MM.1S (cell line): ENCODE measurements around the gene NAPG.

ENCODE experiments used
- EZH2 ChIP-seq: fragments of 300-600 bp; sonication (generic); optimal IDR thresholded peaks from 2 replicates; pipeline ENCODE3; 2017; ENCODE audit warnings: low read depth, mild to moderate bottlenecking, antibody characterized with exemption, low read length, mixed read lengths
- EZH2phosphoT487 ChIP-seq: fragments of 300-600 bp; sonication (generic); IDR thresholded peaks from 2 replicates; pipeline ENCODE4 v1.6.1; 2018; ENCODE audit warnings: antibody characterized with exemption, low read length
- TF ChIP-seq, protein P1 (sequence below): fragments of 300-600 bp; sonication (generic); IDR thresholded peaks from 2 replicates; pipeline ENCODE4 v1.5.1; 2016; ENCODE audit warnings: antibody characterized with exemption, low read length, mixed read lengths

GRCh38 chr18:10482985-10483949 lies 42.6 kb upstream of the NAPG start:
- TF ChIP-seq, protein P1, sequence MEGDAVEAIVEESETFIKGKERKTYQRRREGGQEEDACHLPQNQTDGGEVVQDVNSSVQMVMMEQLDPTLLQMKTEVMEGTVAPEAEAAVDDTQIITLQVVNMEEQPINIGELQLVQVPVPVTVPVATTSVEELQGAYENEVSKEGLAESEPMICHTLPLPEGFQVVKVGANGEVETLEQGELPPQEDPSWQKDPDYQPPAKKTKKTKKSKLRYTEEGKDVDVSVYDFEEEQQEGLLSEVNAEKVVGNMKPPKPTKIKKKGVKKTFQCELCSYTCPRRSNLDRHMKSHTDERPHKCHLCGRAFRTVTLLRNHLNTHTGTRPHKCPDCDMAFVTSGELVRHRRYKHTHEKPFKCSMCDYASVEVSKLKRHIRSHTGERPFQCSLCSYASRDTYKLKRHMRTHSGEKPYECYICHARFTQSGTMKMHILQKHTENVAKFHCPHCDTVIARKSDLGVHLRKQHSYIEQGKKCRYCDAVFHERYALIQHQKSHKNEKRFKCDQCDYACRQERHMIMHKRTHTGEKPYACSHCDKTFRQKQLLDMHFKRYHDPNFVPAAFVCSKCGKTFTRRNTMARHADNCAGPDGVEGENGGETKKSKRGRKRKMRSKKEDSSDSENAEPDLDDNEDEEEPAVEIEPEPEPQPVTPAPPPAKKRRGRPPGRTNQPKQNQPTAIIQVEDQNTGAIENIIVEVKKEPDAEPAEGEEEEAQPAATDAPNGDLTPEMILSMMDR = no peak
- TF ChIP-seq EZH2phosphoT487 (no peak), EZH2 (no peak)
